Hepatocyte (in vitro differentiated cells): ENCODE results near the gene PREX1.

Source experiments
- CTCF ChIP-seq: fragments of 200-600 bp; sonication (generic); IDR thresholded peaks from 2 replicates; pipeline ENCODE4 v1.5.1; 2016; ENCODE audit warnings: antibody characterized with exemption, mild to moderate bottlenecking; ENCODE audit not compliant: poor library complexity
- EZH2 ChIP-seq: fragments of 200-600 bp; sonication (generic); IDR thresholded peaks from 2 replicates; pipeline ENCODE4 v1.6.1; 2016; ENCODE audit warnings: antibody characterized with exemption, mild to moderate bottlenecking, borderline replicate concordance
- EZH2phosphoT487 ChIP-seq: fragments of 200-600 bp; sonication (generic); IDR thresholded peaks from one replicate; pipeline ENCODE4 v1.6.1; 2018; ENCODE audit warnings: antibody characterized with exemption, mild to moderate bottlenecking, low read depth, moderate library complexity; ENCODE audit not compliant: unreplicated experiment, severe bottlenecking

- TF ChIP-seq CTCF (no peak), EZH2 (no peak), EZH2phosphoT487 (no peak)
Measured at GRCh38 chr20:48785256-48785655, 42.5 kb downstream of the PREX1 start.
